CD4-positive, alpha-beta T cell (primary cell): Measurements from ENCODE around the gene CD247. TPM values are rescaled to one million over a fixed set of nuclear protein-coding genes. Genes with fewer than 3 reads are reported as not detected.

Source experiments
- ATAC-seq: fragments of 200-7000 bp; cut with Tn5 transposase; one replicate; pipeline ENCODE4 v1.10.0; 2022; ENCODE audit warnings: mild to moderate bottlenecking; ENCODE audit not compliant: poor library complexity
- CTCF ChIA-PET: fragments of 350-600 bp; sonication (Branson Sonifier 250); formaldehyde crosslinking; loops from one replicate; lab custom pipeline; 2021; ENCODE audit warnings: antibody characterized with exemption, inconsistent platforms; lab: Charles Lee
- POLR2A ChIA-PET: fragments of 350-600 bp; sonication (Branson Sonifier 250); formaldehyde crosslinking; loops from one replicate; lab custom pipeline; 2021; ENCODE audit warnings: antibody characterized with exemption, inconsistent platforms; lab: Charles Lee
- DNase-seq, 14 experiments: peaks; one replicate each; pipeline ENCODE4 v3.0.0-alpha.2; 2013 to 2020; ENCODE audit warnings: mixed read lengths in 2 of 14
- H3K27ac ChIP-seq, 2 donors: one replicate each; pipeline versions ENCODE4 v1.5.1 to v1.7.0; 2013; ENCODE audit warnings: low read length in 2 of 2, low read depth in 1 of 2, mild to moderate bottlenecking in 1 of 2
- H3K27me3 ChIP-seq, 2 experiments: 1 replicate in 1 of 2; 2 replicates in 1 of 2; pipeline versions ENCODE4 v1.6.1 to v1.7.0; 2013; ENCODE audit warnings: low read length in 2 of 2, control low read depth in 1 of 2, mild to moderate bottlenecking in 1 of 2, moderate library complexity in 1 of 2; ENCODE audit not compliant: insufficient read depth in 2 of 2, control insufficient read depth in 1 of 2
- H3K36me3 ChIP-seq: one replicate; pipeline ENCODE4 v1.6.1; 2013; ENCODE audit warnings: low read length, control low read depth; ENCODE audit not compliant: insufficient read depth
- H3K4me1 ChIP-seq: one replicate; pipeline ENCODE4 v1.6.1; 2013; ENCODE audit warnings: low read length, control low read depth; ENCODE audit not compliant: insufficient read depth
- H3K4me3 ChIP-seq: one replicate; pipeline ENCODE4 v1.5.1; 2013; ENCODE audit warnings: mild to moderate bottlenecking, low read length, moderate library complexity
- H3K9me3 ChIP-seq, 2 experiments: 1 replicate in 1 of 2; 2 replicates in 1 of 2; pipeline versions ENCODE4 v1.6.1 to v1.7.0; 2013; ENCODE audit warnings: low read length in 2 of 2, mild to moderate bottlenecking in 2 of 2, control low read depth in 1 of 2, moderate library complexity in 1 of 2; ENCODE audit not compliant: control insufficient read depth in 1 of 2, insufficient read depth in 1 of 2
- H3K27ac Mint-ChIP-seq: one replicate; pipeline ENCODE4 v1.8.0; 2020; ENCODE audit warnings: mixed read lengths
- H3K27me3 Mint-ChIP-seq: one replicate; pipeline ENCODE4 v1.8.0; 2021; ENCODE audit warnings: mixed read lengths
- H3K36me3 Mint-ChIP-seq: one replicate; pipeline ENCODE4 v1.8.0; 2021; ENCODE audit warnings: low read depth, mixed read lengths
- H3K4me1 Mint-ChIP-seq: one replicate; pipeline ENCODE4 v1.8.0; 2021; ENCODE audit warnings: low read depth, mixed read lengths
- H3K4me3 Mint-ChIP-seq: one replicate; pipeline ENCODE4 v1.8.0; 2020; ENCODE audit warnings: mild to moderate bottlenecking, mixed read lengths
- H3K9me3 Mint-ChIP-seq: one replicate; pipeline ENCODE4 v1.8.0; 2020; ENCODE audit warnings: mixed read lengths
- CTCF ChIP-seq: fragments of 200-600 bp; IDR thresholded peaks from one replicate; pipeline ENCODE4 v1.8.0; 2022; ENCODE audit warnings: antibody characterized with exemption, mild to moderate bottlenecking
- intact Hi-C, 2 experiments: fragments of 100-400 bp; cut with DNase I in 1 of 2; cut with micrococcal nuclease in 1 of 2; formaldehyde crosslinking; loops; one replicate each; pipeline versions ENCODE4 v1.15.1 to v1.9.0; 2023 to 2025; cut with DNase I, micrococcal nuclease
- total RNA-seq, 174 experiments: library from RNA in 2 of 174; stranded (reverse) in 2 of 174; gene quantifications; one replicate each; pipeline ENCODE4 v1.2.3 and lab custom pipeline; 2021 to 2026

CD247 gene
- total RNA-seq, 2 experiments from 2014 or later = 355 to 378 TPM

GRCh38 chr1:167554028-167554779 is 35.9 kb upstream of the CD247 start:
- Mint-ChIP-seq H3K27me3 (no peaks in the 10 kb centered on the region), H3K9me3 (no peaks in the 10 kb centered on the region), H3K4me1 (peaks cover 36% of the 10 kb centered on the region), H3K36me3 (no peaks in the 10 kb centered on the region), H3K4me3 (peak overlapping the region; percentile 96), H3K27ac (peak overlapping the region; percentile 81)
- peak overlapping the region; percentile 75 for H3K4me3 ChIP-seq
- CTCF ChIA-PET = interaction anchor here (0.8 to 4.7 kb wide), 8 partner anchors 10 to 286 kb away, joined by 3 to 20 read pairs (median 4); partner anchors contain the start of gene CD247
- POLR2A ChIA-PET = interaction anchor here (0.6 to 2.3 kb wide), 30 partner anchors 10 to 679 kb away, joined by 3 to 32 read pairs (median 4); partner anchors contain the start of genes CD247, DCAF6 and POU2F1
- no peak for TF ChIP-seq CTCF
- H3K36me3 ChIP-seq = no peaks in the 10 kb centered on the region
- intact Hi-C loops = loop anchor here (5.0 to 10.0 kb wide), 3 partner anchors 81 to 639 kb away; partner anchors contain the start of genes POU2F1 (in 1 of the 2) and RCSD1 (in 1 of the 2)
- ATAC-seq (peak; percentile 35), DNase-seq (no peak)
- H3K9me3 ChIP-seq = no peaks in the 10 kb centered on the region
- no peak overlapping the region for H3K27ac ChIP-seq
- peaks cover 25% of the 10 kb centered on the region for H3K4me1 ChIP-seq
- H3K27me3 ChIP-seq = no peaks in the 10 kb centered on the region

GRCh38 chr1:167553136-167554027 is 35.1 kb upstream of the CD247 start, which contains the start of gene CREG1:
TSS of gene CREG1 (minus strand) at chr1:167553762.
- H3K4me3 ChIP-seq = peak within 1 kb of the TSS; percentile 75
- Mint-ChIP-seq H3K4me1 (peaks cover 42% of the 10 kb centered on the region), H3K9me3 (no peaks in the 10 kb centered on the region), H3K27ac (peak within 1 kb of the TSS; percentile 81), H3K36me3 (no peaks in the 10 kb centered on the region), H3K4me3 (peak within 1 kb of the TSS; percentile 96), H3K27me3 (no peaks in the 10 kb centered on the region)
- H3K27ac ChIP-seq = peak within 1 kb of the TSS in 1 of 2 donors; percentile 25
- H3K9me3 ChIP-seq = no peaks in the 10 kb centered on the region
- no peaks in the 10 kb centered on the region for H3K27me3 ChIP-seq
- H3K36me3 ChIP-seq = no peaks in the 10 kb centered on the region
- TF ChIP-seq CTCF = no peak
- intact Hi-C loops = loop anchor here (1.0 to 10.0 kb wide), 4 partner anchors 81 to 639 kb away; partner anchors contain the start of genes POU2F1 (in 1 of the 2) and RCSD1 (in 1 of the 2)
- peak; percentile 97 for ATAC-seq
- peaks cover 25% of the 10 kb centered on the region for H3K4me1 ChIP-seq
- peak; percentile 76 to 95 (median 86) for DNase-seq
- ChIA-PET CTCF (interaction anchor here (0.6 to 4.7 kb wide), 11 partner anchors 11 to 286 kb away, joined by 3 to 20 read pairs (median 4); partner anchors contain the start of gene CD247), POLR2A (interaction anchor here (0.6 to 2.3 kb wide), 30 partner anchors 10 to 678 kb away, joined by 3 to 32 read pairs (median 4); partner anchors contain the start of genes CD247, DCAF6 and POU2F1)

GRCh38 chr1:167551362-167551761 is 33.0 kb upstream of the CD247 start:
- Histone ChIP-seq H3K27me3 (no peaks in the 10 kb centered on the region), H3K4me1 (peaks cover 25% of the 10 kb centered on the region), H3K27ac (no peak overlapping the region), H3K36me3 (peaks cover 4% of the 10 kb centered on the region), H3K9me3 (no peaks in the 10 kb centered on the region), H3K4me3 (no peak overlapping the region)
- Mint-ChIP-seq H3K9me3 (no peaks in the 10 kb centered on the region), H3K27me3 (no peaks in the 10 kb centered on the region), H3K27ac (no peak overlapping the region), H3K4me3 (peak overlapping the region; percentile 93), H3K36me3 (peaks cover 13% of the 10 kb centered on the region), H3K4me1 (peaks cover 42% of the 10 kb centered on the region)
- DNase-seq (peak in 2 of 14 experiments; percentile 36 to 45), ATAC-seq (no peak)
- intact Hi-C loops = loop anchor here (5.0 to 10.0 kb wide), 3 partner anchors 83 to 637 kb away; partner anchors contain the start of genes POU2F1 (in 1 of the 2) and RCSD1 (in 1 of the 2)
- no peak for TF ChIP-seq CTCF
- CTCF ChIA-PET = no interaction called here
- POLR2A ChIA-PET = interaction anchor here (1.1 to 1.3 kb wide), 2 partner anchors 11 to 283 kb away, joined by 3 to 6 read pairs; no protein-coding TSS in a partner anchor
